Dedifferentiated amniotic fluid mesenchymal stem cell (primary cell): ENCODE results near the gene COQ7.

Experiments used
- DNase-seq: peaks from one replicate; pipeline ENCODE4 v3.0.0-alpha.2; 2016; ENCODE audit errors: extremely low spot score

Gene COQ7

DNA sequence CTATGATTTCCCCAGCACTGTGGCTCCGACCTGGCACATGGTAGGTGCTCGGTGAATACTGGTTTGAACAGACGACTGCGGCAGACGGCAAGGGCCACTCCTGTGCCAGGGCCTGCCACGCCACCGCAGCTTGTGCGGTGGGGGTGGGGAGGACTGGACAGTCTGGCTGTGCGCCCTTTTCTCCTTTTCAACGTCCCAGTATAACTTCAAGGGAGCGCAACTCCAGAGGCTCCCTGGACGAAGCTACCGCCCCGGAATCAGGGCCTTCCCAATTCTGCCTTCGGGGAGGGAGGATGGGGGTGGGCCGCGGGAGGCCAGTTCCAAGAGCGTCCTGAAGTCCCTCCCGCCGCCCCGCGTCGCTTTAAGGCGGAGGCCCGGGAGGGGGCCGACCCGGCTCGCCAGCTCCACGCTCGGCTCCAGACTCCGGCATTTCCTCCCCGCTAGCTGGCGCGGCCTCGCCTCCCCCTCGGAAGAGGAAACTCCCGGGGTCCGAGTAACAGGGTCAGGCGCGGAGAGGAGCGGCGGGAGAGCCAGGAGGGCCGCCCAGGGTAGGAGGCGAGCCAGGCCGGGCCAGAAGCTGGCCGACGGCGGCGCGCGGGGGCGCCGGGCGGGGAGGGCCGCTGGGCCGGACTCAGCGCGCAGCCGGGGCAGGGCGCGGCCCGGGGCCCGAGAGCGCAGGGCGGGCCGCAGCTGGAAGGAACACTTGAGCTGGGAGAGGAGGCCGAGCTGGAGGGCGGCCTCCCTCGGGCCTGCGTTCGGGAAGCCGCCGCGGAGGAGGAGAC is 46.4 kb downstream of the COQ7 start, which contains the start of gene ITPRIPL2:
Gene ITPRIPL2, plus strand, starts transcription at position 388 of the 782 bp plus-strand sequence. CDS start 498 bp downstream, outside the sequence.
- peak; percentile 78 for DNase-seq

DNA sequence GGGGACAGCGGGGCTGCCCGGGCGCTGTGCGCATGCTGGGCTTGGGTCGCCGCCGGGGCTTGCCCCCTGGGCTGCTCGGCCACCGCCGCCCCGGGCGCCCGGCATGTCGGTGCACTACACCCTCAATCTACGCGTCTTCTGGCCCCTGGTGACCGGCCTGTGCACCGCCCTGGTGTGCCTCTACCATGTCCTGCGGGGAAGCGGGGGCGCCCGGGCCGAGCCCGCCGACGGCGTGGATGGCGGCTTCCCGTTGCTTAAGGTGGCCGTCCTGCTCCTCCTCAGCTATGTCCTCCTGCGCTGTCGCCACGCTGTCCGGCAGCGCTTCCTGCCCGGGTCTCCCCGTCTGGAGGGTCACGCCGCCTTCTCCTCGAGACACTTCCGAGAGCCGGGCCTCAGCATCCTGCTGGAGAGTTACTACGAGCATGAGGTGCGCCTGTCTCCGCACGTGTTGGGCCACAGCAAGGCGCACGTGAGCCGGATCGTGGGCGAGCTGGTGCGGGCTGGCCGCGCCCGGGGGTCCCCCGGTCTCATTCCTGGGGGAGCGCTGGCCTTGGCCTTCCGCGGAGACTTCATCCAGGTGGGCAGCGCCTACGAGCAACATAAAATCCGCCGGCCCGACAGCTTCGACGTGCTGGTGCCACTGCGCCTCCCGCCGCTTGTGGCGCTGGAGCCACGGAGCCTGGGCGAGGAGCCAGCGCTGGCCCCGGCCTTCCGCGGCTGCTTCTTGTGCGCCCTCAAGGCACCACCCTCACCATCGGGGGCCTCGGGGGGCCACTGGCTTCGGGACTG is 47.1 kb downstream of the COQ7 start:
- DNase-seq = no peak

DNA sequence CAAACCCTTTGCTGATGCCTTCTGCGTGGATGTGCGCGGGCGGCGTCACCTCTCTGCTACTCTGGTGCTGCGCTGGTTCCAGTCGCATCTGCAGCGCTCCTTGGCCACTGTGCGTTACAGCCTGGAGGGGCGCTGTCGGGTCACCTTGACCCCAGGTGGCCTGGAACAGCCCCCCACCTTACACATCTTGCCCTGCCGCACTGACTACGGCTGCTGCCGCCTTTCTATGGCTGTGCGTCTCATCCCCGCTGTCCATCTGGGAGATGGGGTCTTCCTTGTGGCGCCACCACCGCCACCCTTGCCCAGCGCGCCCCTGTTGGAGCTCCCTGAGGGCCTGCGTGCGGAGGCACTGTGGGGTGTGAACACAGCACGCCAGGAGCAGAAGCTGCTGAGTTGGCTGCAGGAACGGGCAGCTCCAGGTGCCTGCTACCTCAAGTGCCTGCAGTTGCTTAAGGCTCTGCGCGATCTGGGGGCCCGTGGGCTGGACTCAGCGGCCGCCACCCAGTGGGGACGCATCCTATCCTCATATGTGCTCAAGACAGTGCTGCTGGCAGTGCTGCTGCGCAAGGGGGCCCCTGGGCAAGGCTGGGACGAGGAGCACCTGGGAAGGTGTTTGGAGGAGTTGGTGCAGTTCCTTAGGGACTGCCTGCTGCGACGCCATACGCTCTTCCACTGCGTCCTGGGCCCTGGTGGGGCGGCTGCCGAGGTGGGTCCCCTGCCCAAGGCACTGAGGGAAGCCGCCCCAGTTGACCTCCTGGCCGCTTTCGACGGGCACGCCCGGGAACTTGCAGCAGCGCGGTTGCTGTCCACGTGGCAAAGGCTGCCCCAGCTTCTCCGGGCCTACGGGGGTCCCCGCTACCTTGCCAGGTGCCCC is 48.0 kb downstream of the COQ7 start:
- DNase-seq = no peak

DNA sequence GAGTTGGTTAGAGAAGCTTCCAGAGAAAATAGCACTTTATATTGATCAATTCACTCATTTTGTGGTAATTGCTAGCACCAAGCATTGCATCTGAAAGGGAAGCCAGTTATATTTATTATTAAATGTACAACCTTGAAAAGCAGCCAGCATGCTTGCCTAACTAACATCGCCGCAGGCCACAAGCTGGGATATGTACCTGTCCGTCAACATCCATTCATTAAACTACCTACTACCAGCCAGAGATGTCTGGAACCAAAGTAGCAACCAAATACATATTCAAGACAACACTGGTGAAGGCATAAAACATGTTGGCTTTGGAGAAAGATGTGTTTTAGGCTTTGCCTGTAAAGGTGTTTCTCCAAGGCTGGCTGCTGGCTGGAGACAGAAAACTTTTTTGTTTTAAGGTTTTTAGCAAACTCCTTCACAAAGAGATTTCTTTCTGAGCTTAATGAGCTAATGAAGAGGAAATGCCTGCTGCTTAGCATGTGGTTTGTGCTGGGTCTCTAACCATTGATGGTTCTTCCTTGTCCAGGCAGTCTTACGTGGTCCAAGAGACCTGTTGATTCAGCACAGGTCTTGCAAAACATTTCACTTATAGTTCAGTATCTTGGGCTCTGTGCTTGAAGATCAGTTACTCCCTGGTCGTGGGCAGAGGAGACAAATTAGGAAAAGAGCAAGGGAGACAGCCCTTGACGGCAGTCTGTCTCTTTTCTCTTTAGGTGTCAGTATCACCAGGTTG is 49.5 kb downstream of the COQ7 start:
- no peak for DNase-seq

DNA sequence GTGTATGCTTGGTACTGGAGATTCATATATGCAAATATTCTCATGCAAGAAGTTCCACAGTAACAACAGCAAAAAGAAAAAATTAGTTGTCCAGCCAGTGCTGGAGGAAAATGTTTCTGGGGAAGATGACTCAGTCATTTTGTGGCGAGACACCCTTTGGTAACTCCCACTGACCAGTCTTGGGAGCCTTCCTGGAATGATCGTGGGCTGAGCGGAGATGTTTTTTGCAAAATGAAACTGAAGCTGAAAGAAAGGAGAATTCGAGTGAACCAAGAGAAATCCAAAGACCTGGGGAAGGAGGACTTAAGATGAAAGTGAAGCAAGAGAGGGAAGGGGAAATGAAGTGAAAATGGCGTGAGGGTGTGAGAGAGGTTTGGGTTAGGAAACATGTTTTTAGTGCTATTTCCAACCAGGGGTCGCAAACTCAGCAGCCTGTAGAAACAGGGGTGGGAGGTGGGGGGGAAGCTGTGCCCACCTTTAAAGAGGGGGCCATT is 51.6 kb downstream of the COQ7 start:
- peak; percentile 91 for DNase-seq

DNA sequence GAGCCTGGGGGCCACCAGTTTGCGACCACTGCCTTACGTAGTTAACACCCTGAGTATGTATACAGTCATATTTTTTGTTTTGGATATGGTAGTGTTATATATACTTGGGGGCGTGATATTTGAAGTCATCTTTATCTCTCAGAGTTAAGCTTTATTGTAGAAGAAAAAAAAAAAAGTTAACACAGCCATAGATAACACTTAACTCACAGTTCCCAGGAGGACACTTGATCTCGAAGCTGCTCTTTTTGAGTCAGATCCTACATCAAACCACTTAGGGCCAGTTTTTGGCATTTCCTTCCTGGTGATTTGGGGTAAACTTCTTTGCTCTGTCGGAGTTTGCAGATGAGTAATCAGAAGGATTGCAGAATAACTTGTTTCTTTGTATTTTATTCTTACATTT is 52.1 kb downstream of the COQ7 start:
- peak; percentile 47 for DNase-seq

DNA sequence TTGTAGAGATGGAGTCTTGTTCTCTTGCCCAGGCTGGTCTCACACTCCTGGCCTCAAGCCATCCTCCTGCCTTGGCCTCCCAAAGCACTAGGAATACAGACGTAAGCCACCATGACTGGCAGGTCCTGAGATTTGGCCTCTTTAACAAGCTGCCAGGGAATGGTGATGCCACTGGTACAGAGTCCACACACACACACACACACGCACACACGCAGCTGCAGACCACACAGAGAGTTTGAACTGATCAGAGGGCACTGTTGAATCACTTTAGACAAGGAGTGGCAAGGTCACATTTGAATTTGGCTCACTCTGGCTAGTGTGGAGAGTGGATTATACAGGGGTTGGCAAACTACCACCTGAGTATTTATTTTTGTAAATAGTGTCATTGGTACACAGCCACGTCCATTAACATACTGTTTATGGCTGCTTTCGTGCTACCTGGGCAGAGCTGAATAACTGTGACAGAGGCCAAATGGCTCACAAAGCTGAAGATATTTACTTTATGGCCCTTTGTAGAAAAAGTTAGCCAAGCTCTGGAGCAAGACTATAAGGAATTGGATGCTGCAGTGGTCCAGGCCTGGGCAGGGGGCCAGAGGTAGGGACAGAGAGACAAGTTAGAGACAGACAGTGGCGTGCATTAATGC is 56.2 kb downstream of the COQ7 start:
- DNase-seq = no peak

DNA sequence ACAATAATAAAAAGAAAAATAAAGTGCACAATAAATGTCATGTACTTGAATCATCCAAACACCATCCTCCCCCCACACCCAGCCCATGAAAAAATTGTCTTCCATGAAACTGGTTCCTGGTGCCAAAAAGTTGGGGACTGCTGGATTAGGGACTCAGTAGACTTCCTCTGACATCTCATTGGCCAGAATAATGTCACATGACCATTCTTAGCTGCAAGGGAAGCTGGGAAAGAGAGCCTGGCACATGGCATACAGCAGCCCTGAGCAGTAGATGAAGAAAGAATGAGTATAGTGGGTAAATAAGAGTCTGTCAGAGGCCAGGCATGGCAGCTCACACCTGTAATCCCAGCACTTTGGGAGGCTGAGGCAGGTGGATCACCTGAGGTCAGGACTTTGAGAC is 58.9 kb downstream of the COQ7 start:
- DNase-seq = no peak

DNA sequence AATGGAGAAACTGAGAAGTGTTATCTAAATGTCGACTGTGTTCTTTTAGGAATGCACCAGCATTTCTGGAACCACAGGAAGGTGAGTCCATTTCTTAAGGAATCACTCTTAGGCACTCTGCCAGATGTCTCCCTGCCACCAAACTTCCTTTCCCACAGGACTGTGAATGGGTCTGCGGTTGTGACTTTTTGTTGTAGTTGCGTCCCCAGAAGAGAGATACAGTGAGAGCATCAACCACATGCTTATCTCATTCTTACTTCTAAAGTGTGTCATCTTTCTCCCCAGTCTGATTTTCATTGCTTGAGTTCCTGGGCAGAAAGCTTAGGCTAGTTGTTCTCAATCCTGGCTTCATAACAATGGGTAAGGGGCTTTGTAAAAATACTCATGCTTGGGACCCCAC is 59.8 kb downstream of the COQ7 start:
- no peak for DNase-seq

DNA sequence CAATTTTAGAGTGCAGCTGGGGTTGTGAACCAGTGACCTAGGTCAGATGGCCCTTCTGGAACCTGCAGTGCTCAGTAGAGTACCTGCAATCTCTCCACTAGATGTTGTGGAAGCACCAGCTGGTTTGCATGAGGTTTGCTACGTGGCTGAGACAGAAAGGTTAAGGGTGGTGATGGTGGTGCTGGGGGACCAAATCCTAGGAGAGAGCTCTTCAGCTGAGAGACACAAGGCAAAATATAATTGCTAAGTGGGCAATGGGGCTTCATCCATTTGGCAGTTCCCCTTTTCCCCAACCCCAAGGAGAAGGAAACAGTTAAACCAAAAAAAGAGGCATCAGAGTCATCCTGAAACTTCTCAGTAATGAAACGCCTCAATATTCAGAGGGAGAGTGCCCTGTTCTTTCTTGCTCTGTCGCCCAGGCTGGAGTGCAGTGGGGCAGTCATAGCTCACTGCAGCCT is 60.3 kb downstream of the COQ7 start:
- no peak for DNase-seq

DNA sequence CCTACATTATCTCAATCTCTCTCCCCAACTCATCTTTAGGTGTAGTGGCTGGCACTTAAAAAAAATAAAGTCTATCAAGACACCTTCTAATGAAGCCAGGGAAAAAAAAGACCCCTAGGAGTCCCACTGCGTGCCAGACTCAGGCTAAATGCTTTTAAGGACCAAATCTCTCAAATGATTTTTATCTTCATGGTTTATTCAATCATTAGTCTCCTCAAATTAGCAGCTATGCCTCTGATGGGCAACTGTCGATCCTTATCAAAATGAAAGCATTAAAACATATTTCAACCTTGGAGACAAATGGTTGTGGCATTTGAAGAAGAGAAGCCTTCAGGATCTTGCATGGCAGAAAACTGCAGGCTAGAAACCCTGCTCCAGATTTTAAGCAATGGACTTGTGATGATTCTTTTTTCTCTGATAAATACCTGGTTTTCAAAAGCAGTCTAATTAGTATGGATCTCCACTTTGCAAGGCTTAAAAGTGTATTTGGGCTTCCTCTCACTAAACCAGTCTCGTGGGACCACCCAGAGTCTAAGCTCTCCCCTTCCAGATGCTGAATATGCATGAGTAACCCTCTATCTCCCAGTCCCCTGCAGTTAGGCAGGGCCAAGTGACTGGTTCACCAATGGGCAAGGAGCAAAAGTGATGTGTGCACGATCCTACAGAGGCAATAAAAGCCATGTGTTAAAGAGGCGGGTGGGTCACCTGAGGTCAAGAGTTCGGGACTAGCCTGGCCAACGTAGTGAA is 61.2 kb downstream of the COQ7 start:
- DNase-seq = no peak
